SK-MEL-5 (cell line): Measurements from ENCODE around the gene CTSD. TPM values are rescaled to one million over a fixed set of nuclear protein-coding genes. Genes with fewer than 3 reads are reported as not detected.
"Not testable (repeated sequence)": the region's sequence is repeated elsewhere in the genome, so short reads cannot be mapped to it uniquely, and the experiment has no call there.

ENCODE experiments used
- DNase-seq: peaks from one replicate; pipeline ENCODE4 v3.0.0-alpha.2; 2016; ENCODE audit warnings: low read depth, low spot score
- in situ Hi-C: cut with HindIII; loops from 2 replicates; pipeline ENCODE4 v1.10.0; 2016; ENCODE audit warnings: low sequenced_read_pairs, high pct_unique_total_duplicates, low pct_unique_long_range_greater_than_20kb
- total RNA-seq: library from RNA; depleted of rRNA; stranded (reverse); fragments of >200 nt; shearing (Covaris generic); gene quantifications from 2 replicates; pipeline ENCODE4 v1.2.3, GENCODE V29; 2014

CTSD gene
- total RNA-seq, 1 experiment from 2014 or later: 428 TPM

- in situ Hi-C loops: no loop called here
- no peak for DNase-seq
Observed at GRCh38 chr11:1773994-1774550, 10.3 kb upstream of the CTSD start.

GRCh38 chr11:1773131-1773993 lies 9.6 kb upstream of the CTSD start:
- in situ Hi-C loops: no loop called here
- no peak for DNase-seq

GRCh38 chr11:1772270-1773130 lies 8.8 kb upstream of the CTSD start:
- in situ Hi-C loops: no loop called here
- peak; percentile 48 for DNase-seq

GRCh38 chr11:1771700-1772099 lies 8.0 kb upstream of the CTSD start:
- no peak for DNase-seq
- in situ Hi-C loops: no loop called here

GRCh38 chr11:1771273-1771672 lies 7.5 kb upstream of the CTSD start:
- no peak for DNase-seq
- in situ Hi-C loops: no loop called here

GRCh38 chr11:1770528-1770927 lies 6.8 kb upstream of the CTSD start:
- in situ Hi-C loops: no loop called here
- no peak for DNase-seq

GRCh38 chr11:1770061-1770460 lies 6.3 kb upstream of the CTSD start:
- DNase-seq: no peak
- in situ Hi-C loops: no loop called here

GRCh38 chr11:1769304-1769936 lies 5.7 kb upstream of the CTSD start:
- DNase-seq, in situ Hi-C loops: not testable (repeated sequence)

- in situ Hi-C loops: no loop called here
- no peak for DNase-seq
Observed at GRCh38 chr11:1768141-1768469, 4.4 kb upstream of the CTSD start.

GRCh38 chr11:1767399-1768140 lies 3.8 kb upstream of the CTSD start:
- no peak for DNase-seq
- in situ Hi-C loops: no loop called here

GRCh38 chr11:1766719-1767398 lies 3.1 kb upstream of the CTSD start:
- no peak for DNase-seq
- in situ Hi-C loops: no loop called here

GRCh38 chr11:1765871-1766718 lies 2.4 kb upstream of the CTSD start:
- in situ Hi-C loops: no loop called here
- DNase-seq: no peak

- in situ Hi-C loops: no loop called here
- no peak for DNase-seq
Observed at GRCh38 chr11:1763336-1763795, 361 bp downstream of the CTSD start.

GRCh38 chr11:1762537-1763302 lies 1.0 kb downstream of the CTSD start:
- in situ Hi-C loops: no loop called here
- DNase-seq: no peak

- in situ Hi-C loops: no loop called here
- DNase-seq: no peak
Observed at GRCh38 chr11:1761857-1762536, 1.7 kb downstream of the CTSD start.
